HL-60 (cell line): ENCODE results near the gene SENP1.

ENCODE experiments used
- CTCF ChIP-seq: IDR thresholded peaks from one replicate; pipeline ENCODE4 v1.5.1; 2011; ENCODE audit warnings: low read length, control low read depth, inconsistent platforms; ENCODE audit not compliant: insufficient read depth
- GABPA ChIP-seq: IDR thresholded peaks from 2 replicates; pipeline ENCODE4 v1.6.1; 2012; ENCODE audit warnings: low read depth
- POLR2AphosphoS5 ChIP-seq: IDR thresholded peaks from 2 replicates; pipeline ENCODE4 v1.6.1; 2012; ENCODE audit warnings: low read depth

- TF ChIP-seq CTCF (no peak), GABPA (no peak), POLR2AphosphoS5 (no peak)
These were observed 64.1 kb downstream of the SENP1 start for GRCh38 chr12:48041591-48042423.
